Peyer's patch (tissue), 4 donors: Measurements from ENCODE around the gene KRT23. TPM values are rescaled to one million over a fixed set of nuclear protein-coding genes. Genes with fewer than 3 reads are reported as not detected.

Experiments used
- DNase-seq, 3 donors: peaks; one replicate each; pipeline ENCODE4 v3.0.0-alpha.2; 2017 to 2019
- H3K27ac ChIP-seq, 4 donors: fragments of 200-600 bp; sonication (generic); one replicate each; pipeline ENCODE4 v1.5.1; 2016 to 2019
- H3K27me3 ChIP-seq, 2 donors: fragments of 200-600 bp; sonication (generic); one replicate each; pipeline ENCODE4 v1.5.1; 2019
- H3K36me3 ChIP-seq, 3 donors: fragments of 200-600 bp; sonication (generic); one replicate each; pipeline ENCODE4 v1.5.1; 2016 to 2019
- H3K4me1 ChIP-seq, 4 donors: fragments of 200-600 bp; sonication (generic); one replicate each; pipeline ENCODE4 v1.5.1; 2016 to 2019
- H3K4me3 ChIP-seq, 4 donors: fragments of 200-600 bp; sonication (generic); 1 replicate in 3 of 4; 2 replicates in 1 of 4; pipeline ENCODE4 v1.5.1; 2016 to 2019; ENCODE audit warnings: mild to moderate bottlenecking in 1 of 4
- H3K9me3 ChIP-seq, 4 donors: fragments of 200-600 bp; sonication (generic); one replicate each; pipeline ENCODE4 v1.5.1; 2016 to 2019; ENCODE audit warnings: mild to moderate bottlenecking in 1 of 4
- POLR2A ChIP-seq, 2 donors: fragments of 450-650 bp; IDR thresholded peaks; one replicate each; pipeline ENCODE4 v1.5.1; 2017; ENCODE audit warnings: antibody characterized with exemption in 2 of 2, mild to moderate bottlenecking in 2 of 2, moderate library complexity in 2 of 2
- total RNA-seq, 4 donors: library from RNA; depleted of rRNA; stranded (reverse); fragments of >200 nt; gene quantifications; one replicate each; pipeline ENCODE4 v1.1.0, GENCODE V29; 2016
- TF ChIP-seq, protein P1 (sequence below), 6 experiments: fragments of 450-650 bp in 4 of 6; fragments of 200-600 bp in 2 of 6; sonication (generic) in 1 of 6; IDR thresholded peaks; one replicate each; pipeline ENCODE4 v1.5.1; 2017 to 2019; ENCODE audit warnings: antibody characterized with exemption in 6 of 6, mild to moderate bottlenecking in 3 of 6, moderate library complexity in 1 of 6

Gene KRT23
- total RNA-seq, 4 donors from 2014 or later, result 1.1 to 2.5 TPM; not detected in 2

DNA sequence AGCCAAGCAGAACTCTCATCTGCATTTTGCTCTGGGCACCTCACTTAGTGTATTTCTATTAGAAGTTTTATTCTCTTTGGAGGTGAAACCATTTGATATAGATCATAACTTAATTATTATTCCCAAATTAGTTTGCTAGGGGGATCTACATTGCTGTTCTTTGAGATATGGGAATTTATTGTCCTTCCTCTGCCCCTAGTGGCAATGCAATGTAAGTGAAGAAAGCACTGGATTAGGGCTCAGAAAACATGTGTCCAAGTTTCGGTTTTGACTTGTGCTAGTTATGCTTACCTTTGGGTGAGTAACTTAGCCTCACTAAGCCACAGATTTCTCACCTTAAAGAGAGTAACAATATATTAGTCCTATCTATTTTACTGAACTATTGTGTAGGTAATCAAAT is 26.4 kb upstream of the KRT23 start:
- Histone ChIP-seq H3K36me3 (no peaks in the 10 kb centered on the region), H3K4me3 (no peak overlapping the region), H3K27ac (no peak overlapping the region), H3K9me3 (no peaks in the 10 kb centered on the region), H3K4me1 (no peaks in the 10 kb centered on the region), H3K27me3 (no peaks in the 10 kb centered on the region)
- no peak for TF ChIP-seq POLR2A (IDR thresholded peaks at IDR 0.05)
- TF ChIP-seq, protein P1, sequence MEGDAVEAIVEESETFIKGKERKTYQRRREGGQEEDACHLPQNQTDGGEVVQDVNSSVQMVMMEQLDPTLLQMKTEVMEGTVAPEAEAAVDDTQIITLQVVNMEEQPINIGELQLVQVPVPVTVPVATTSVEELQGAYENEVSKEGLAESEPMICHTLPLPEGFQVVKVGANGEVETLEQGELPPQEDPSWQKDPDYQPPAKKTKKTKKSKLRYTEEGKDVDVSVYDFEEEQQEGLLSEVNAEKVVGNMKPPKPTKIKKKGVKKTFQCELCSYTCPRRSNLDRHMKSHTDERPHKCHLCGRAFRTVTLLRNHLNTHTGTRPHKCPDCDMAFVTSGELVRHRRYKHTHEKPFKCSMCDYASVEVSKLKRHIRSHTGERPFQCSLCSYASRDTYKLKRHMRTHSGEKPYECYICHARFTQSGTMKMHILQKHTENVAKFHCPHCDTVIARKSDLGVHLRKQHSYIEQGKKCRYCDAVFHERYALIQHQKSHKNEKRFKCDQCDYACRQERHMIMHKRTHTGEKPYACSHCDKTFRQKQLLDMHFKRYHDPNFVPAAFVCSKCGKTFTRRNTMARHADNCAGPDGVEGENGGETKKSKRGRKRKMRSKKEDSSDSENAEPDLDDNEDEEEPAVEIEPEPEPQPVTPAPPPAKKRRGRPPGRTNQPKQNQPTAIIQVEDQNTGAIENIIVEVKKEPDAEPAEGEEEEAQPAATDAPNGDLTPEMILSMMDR (IDR thresholded peaks at IDR 0.05), result peak in 5 of 6 experiments; percentile 46 to 72 (median 66)
- DNase-seq, result no peak

DNA sequence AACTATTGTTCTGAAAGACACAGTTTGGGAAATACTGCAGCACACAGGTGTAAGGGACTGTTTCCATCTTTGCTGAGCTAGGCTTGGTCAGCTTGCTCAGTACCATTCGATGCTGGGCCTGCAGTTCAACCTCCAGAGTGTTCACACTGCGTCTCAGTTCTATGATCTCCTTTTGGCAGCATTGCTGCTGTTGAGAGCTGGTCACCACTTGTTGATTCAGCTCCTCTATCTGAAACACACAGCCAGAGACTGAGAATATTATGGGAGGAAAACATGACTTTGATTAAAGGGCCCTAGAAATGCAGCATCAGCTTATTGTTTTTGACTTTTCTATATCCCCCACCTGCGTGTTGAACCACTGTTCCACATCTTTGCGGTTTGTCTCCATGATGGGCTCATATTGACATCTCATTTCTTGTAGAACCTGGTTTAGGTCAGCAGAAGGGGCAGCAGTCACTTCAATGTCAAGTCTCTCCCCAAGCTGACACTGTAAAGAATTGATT is 24.7 kb upstream of the KRT23 start:
- no peak for TF ChIP-seq POLR2A (IDR thresholded peaks at IDR 0.05)
- TF ChIP-seq, protein P1 (IDR thresholded peaks at IDR 0.05), result no peak
- Histone ChIP-seq H3K4me1 (no peaks in the 10 kb centered on the region), H3K27ac (no peak overlapping the region), H3K27me3 (no peaks in the 10 kb centered on the region), H3K9me3 (no peaks in the 10 kb centered on the region), H3K4me3 (no peak overlapping the region), H3K36me3 (no peaks in the 10 kb centered on the region)
- DNase-seq, result no peak

DNA sequence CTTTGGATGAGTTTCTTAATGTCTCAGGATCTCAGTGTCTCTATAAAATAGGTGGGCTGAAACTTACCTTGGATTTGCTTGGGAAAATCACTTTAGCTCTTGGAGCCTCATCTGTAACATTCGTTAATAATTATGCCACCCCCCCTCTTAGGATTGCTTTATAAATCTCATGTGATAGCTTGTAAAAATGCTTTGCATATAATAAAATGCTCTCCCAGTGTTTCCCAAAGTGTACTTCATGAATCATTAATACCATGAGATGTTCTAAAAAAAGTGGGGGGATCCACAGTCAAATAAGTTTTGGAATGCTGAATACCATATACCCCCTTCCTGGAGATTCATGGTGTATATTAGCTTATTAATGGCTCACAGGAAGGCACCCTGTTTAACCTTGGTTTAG is 24.1 kb upstream of the KRT23 start:
- no peaks in the 10 kb centered on the region for H3K4me1 ChIP-seq
- TF ChIP-seq, protein P1 (IDR thresholded peaks at IDR 0.05), result no peak
- no peak for TF ChIP-seq POLR2A (IDR thresholded peaks at IDR 0.05)
- H3K4me3 ChIP-seq, result no peak overlapping the region
- H3K9me3 ChIP-seq, result no peaks in the 10 kb centered on the region
- H3K27ac ChIP-seq, result no peak overlapping the region
- no peak for DNase-seq
- no peaks in the 10 kb centered on the region for H3K36me3 ChIP-seq
- H3K27me3 ChIP-seq, result no peaks in the 10 kb centered on the region

DNA sequence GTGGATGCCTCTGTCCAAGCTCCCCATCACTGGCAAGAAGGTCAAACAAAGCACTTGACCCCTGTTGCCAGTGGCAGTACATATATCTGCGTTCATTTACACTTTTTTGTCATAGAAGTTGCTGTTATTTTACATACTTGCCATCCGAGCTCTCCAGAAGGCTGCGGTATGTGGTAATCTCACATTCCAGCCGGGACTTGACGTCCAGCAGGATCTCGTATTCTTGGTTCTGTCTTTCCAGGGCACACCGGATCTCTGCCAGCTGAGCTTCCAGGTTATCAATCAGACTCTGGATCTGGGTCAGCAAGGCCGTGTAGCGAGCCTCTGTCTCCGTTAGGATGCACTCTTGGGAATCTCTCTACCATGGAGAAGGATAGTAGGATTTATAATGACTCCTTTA is 22.7 kb upstream of the KRT23 start:
- no peak overlapping the region for H3K27ac ChIP-seq
- H3K9me3 ChIP-seq, result no peaks in the 10 kb centered on the region
- no peak overlapping the region for H3K4me3 ChIP-seq

DNA sequence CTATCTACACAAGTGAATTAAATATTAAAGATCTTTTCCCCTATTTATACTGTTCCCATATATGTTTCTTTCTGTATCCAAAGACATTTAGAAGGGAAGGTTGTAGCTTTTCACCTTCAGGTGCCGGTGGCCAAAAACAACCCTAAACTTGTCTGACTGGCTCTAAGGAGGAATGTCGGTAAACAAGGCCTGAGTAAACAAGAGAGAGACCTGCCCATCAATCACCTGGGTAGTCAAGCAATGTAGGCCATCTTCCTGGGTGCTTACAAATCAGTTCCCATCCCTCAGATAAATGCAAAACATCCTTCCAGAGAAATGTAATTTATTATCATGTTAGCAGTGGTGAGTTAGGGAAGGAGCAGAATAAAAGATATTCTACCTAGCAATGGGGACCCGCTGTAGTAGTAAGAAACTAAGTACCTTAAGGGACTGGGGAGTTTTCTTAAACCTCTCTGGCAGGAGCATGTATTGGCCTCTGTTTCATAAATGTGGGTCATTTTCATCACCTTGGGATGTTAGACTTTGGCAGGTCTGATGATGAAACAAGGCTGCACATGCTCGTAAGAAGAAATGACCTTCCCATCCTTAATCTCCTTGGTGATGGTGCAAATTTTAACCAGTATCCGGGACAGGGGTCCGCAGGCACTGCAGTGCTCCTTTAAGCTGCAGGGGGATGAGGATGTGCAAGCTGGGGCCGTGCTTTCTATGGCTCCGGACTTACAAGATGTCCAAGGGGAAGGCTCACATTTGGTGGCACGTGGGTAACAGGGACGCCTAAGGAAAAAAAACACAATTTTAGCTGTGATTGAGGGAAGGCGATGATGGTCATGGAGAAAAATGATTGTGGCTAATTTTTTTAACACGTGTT is 20.9 kb upstream of the KRT23 start:
- Histone ChIP-seq H3K4me3 (no peak overlapping the region), H3K9me3 (no peaks in the 10 kb centered on the region), H3K4me1 (no peaks in the 10 kb centered on the region), H3K27ac (no peak overlapping the region), H3K27me3 (no peaks in the 10 kb centered on the region), H3K36me3 (no peaks in the 10 kb centered on the region)
- no peak for TF ChIP-seq POLR2A (IDR thresholded peaks at IDR 0.05)
- TF ChIP-seq, protein P1 (IDR thresholded peaks at IDR 0.05), result no peak
- no peak for DNase-seq

More for the DNA sequence above, 22.7 kb upstream of the KRT23 start:
- Histone ChIP-seq H3K4me1 (no peaks in the 10 kb centered on the region), H3K36me3 (no peaks in the 10 kb centered on the region), H3K27me3 (no peaks in the 10 kb centered on the region)
- no peak for TF ChIP-seq POLR2A (IDR thresholded peaks at IDR 0.05)
- TF ChIP-seq, protein P1 (IDR thresholded peaks at IDR 0.05), result no peak
- no peak for DNase-seq
